ENCODE measurements around the gene TSSC4.
A peak's percentile ranks its signal among the peaks of the same experiment; 100 is the strongest.

Gene TSSC4

GRCh38 chr11:2435288-2436012 is 34.9 kb downstream of the TSSC4 start:
- no peak for DNase-seq

- no peak for DNase-seq
Observed at GRCh38 chr11:2436013-2436520, 35.5 kb downstream of the TSSC4 start.

DNA sequence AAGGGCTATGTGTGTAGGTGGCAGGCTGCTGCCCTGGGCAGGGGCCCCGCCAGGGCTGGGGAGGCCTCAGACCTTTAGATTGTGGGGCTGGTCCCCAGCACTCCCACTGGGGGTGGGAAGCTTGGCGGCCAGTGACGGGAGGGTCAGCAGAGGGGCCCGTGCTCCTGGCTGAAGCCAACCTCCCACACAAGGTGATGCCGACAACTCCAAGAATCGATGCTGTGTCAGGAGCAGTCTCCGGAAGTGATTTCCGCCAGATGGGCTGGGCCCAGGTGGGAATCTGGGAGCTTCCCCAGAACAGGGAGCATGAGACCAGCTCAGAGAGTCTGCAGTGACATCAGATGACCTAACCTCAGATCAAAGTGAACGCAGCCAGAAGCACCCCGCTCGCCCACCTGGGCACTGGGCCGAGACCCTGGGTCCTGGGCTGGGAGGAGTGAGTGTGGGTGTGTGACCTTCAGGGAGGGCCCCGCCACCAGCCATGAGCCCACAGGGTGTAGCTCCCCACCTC is 36.0 kb downstream of the TSSC4 start:
- no peak for DNase-seq

DNA sequence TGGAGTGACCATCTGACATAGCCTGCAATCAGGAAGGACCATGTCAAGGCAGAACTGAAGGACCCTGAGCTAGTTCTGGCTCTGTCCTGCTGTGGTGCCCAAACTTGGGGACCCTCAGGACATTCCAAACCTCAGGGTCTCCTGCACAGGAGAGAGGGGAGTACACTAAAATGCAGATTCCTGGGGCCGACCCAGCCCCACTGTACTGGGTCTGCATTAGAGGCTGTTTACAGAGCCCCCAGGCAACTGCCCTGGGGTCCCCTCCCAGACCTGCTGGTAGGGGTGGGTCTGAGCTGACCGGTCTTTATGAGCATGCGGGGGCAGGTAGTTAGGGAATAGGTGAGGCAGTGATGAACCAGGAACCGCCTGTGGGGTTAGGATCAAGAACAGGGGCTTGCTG is 37.0 kb downstream of the TSSC4 start:
- DNase-seq, result no peak

- no peak for DNase-seq
Observed at GRCh38 chr11:2439820-2440219, 39.3 kb downstream of the TSSC4 start.

GRCh38 chr11:2440646-2441045 is 40.1 kb downstream of the TSSC4 start:
- DNase-seq, result peak; percentile 39

DNA sequence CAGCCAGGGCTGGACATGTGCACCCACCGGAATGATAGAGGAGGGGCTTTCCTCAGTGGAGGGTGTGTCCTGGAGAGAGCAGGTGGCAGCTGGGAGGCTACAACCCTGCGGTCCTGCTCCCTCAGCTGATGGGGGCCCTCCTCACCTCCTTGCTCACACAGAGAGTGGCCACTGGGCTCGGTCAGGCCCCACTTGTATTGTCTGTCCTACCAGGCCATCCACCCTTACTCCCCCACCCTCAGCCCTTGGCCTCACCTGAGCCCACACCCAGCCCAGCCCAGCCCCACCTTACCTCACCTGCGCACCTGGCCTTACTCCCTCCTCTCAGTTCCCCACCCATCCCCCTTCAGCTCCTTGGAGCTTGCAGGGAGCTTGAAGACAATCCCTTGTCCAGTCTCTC is 40.6 kb downstream of the TSSC4 start:
- no peak for DNase-seq

- DNase-seq, result no peak
Observed at GRCh38 chr11:2442589-2442988, 42.0 kb downstream of the TSSC4 start.

DNA sequence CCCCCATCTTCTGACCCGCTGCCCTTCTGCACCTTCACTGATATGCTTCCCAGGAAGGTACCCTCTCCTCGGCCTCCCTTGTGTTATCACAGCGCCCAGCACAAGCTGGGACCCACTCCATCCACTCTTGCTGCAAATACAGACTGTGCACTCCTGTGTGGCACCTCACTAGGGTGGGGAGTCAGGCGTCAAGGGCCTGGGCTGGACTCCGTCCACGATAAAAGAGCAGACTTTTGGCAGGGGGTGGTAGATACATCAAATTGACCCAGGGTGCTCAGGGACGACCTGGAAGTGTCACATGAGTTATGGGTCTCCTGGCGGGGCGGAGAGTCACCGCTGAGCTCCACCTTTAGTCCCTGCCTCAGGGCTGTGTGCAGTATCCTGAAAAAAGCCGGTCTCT is 42.9 kb downstream of the TSSC4 start:
- DNase-seq, result no peak

- DNase-seq, result no peak
Observed at GRCh38 chr11:2443881-2444820, 43.6 kb downstream of the TSSC4 start, which contains the start of gene TRPM5. TSS of gene TRPM5 (minus strand) at chr11:2444514. CDS start at chr11:2423036, 21,478 bp downstream.

- peak; percentile 84 for DNase-seq
Observed at GRCh38 chr11:2444821-2445745, 44.5 kb downstream of the TSSC4 start, which contains the start of gene KCNQ1. TSS of gene KCNQ1 (plus strand) at chr11:2445008. CDS start at chr11:2445099, 91 bp downstream.

GRCh38 chr11:2445746-2446551 is 45.4 kb downstream of the TSSC4 start:
- DNase-seq, result no peak

GRCh38 chr11:2446590-2447252 is 46.2 kb downstream of the TSSC4 start:
- DNase-seq, result peak; percentile 48

GRCh38 chr11:2447253-2447950 is 46.9 kb downstream of the TSSC4 start:
- peak; percentile 21 for DNase-seq

GRCh38 chr11:2447951-2448650 is 47.6 kb downstream of the TSSC4 start:
- DNase-seq, result no peak

DNA sequence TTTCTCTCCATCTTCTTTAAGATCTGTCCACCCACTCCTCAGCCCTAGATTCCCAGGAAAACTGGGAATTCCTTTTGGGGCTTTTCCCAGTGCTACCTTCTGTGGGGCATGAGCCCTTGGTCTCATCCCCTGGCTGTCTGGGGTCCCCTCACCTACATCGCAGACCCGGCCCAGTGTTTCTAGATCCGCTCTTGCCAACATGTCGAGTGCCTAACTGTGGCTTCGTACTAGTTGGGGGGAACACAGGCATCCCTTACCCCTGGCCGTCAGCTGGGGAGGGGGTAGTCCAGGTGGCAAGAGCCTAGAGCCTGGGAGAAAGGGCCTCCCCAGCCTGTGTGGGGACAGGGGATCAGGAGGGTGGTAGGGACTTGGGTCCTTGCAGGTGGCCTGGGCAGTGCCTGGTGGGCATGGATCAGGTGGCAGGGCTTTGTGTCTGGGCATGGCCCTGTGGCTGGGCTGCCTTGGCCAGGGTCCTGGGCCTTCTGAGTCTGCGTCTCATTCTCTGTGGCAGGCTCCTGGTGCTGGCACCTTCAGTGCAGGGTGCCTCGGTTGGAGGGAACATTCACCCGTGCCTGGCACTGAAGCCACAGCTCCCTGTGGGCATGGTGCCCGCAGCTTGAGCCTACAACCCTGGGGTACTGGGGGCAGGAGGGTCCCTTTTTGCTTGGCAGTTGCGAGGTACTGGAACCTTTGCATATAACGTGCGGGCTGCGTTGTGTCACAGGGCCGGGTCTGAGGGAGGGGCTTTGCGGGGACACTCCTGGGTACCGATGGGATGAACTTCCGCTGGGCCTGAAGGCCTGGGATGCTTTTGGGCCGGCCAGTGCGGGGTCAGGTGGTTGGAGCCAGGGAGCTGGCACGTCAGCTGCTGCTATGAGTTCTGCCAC is 48.4 kb downstream of the TSSC4 start:
- no peak for DNase-seq

DNA sequence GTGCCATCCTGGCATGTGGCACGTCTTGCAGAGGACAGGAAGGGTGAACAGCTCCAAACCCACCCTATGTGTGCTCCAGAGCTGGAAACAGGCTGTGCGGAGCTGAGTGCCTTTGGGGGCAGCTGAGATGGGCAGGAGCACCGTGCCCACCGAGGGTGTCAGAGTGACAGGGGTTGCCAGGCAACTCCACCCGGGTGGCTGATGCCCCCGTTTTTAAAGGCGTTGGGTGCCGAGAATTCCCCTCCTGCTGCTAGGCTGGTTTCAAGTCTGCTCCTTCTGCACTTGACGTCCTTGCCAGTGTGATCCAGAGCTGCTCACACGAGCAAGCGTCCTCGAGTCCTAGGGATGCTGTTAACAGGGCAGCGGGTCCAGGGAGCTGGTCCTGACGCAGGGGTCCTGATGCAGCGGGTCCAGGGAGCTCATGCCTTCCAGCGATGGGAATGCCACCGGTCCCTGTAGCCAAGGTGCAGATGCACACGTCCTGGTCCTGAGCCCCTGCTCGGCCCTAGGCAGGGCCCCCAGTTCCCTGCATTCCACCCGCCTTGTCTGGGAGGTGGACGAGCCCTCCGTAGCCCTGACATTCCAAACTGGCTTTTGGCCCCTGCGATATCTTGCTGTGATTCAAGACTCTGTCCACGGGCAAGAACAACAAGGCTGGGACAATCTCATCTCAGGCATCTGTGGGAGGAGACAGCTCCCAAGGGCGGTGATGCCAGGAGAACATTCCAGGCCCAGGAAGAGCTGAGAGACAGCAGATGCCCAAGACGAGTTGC is 49.2 kb downstream of the TSSC4 start:
- DNase-seq, result no peak

Data from suppressor macrophage treated with lipopolysaccharide for 4 hours (primary cell).